Measurements from ENCODE around the gene TMEM106C. TPM values are rescaled to one million over a fixed set of nuclear protein-coding genes. Genes with fewer than 3 reads are reported as not detected.
A peak's percentile ranks its signal among the peaks of the same experiment; 100 is the strongest.

Gene TMEM106C, protein sequence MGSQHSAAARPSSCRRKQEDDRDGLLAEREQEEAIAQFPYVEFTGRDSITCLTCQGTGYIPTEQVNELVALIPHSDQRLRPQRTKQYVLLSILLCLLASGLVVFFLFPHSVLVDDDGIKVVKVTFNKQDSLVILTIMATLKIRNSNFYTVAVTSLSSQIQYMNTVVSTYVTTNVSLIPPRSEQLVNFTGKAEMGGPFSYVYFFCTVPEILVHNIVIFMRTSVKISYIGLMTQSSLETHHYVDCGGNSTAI
- 54.6 and 68.0 TPM in 2 replicates for total RNA-seq

DNA sequence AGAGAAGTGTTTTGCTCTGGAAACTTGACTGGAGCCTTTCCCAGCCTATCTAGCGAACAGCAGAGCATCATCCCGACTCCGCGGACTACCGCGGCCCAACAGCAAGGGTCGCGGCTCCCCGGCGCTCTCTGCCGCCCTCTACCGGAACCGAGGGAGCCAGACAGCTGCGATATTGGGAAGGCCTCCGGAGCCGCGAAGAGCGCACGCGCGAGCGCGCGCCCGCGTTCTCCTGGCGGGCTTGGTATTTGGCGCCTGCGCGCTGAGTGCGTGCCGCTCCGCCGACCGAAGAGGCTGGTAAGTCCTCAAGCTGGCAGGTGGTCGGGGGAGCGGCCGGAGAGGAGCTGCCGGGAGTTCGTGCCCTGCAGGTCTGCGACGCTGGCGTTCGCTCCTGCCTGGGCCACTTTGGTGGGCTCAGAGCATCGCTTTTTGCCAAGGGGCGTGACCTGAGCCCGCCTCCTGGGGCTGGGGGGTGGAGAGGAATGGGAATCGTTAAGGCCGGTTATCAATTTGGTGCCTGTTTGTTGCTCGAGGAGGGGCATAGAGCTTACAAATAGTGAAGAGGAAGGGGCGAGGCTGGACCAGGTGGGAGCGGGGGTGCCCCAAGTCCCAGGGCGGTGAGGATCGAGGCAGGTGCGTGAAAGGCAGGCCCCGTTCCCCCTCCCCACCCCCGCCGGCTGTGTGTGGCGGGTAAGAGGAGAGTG, at the start of gene TMEM106C:
TMEM106C (plus strand) TSS at position 257 of the 701 bp plus-strand sequence. CDS start 641 bp downstream, outside the sequence.
- peak; percentile 81 to 90 for DNase-seq (ENCODE audit: low read depth in 2 of 2)

GRCh38 chr12:47920913-47921312, 42.5 kb upstream of the TMEM106C start:
- DNase-seq (ENCODE audit: low read depth in 2 of 2) = no peak

DNA sequence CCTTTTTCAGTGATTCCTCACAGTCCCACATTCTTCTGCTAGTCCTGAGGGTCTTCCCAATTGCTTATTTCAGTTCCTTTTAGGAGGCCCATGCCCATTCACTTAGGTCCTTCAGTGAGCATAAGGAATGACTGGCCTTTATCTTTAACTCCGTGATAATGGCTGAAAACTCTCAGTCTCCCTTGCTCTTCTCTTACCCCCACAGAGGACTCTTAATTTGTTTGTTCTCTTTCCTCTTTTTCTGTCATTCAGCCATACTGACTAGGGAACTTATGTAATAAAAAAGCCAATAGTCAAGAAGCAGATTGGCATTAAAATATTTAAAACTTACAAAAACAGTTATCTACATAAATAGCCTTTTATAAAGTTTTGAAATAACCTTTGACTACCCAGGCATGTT, 41.5 kb upstream of the TMEM106C start:
- DNase-seq (ENCODE audit: low read depth in 2 of 2) = no peak

DNA sequence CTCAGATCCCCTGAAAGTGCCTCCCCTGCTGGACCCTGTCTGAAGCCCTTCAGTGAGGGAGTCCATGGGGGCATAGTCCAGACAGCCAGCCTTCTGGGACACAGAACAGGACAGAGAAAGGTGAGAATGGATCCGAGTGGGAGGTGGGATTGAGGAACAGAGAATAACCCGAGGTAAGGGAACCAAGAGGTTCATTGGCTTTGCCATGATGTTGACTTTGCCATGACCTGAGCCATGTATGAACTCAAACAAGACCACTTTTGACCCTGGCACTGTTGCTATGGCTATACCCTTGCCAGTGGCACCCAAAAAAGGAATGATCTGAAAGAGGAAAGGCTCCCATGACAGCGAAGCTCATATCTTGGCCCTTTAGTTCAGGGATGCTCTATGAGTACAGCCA, 36.0 kb upstream of the TMEM106C start:
- DNase-seq (ENCODE audit: low read depth in 2 of 2) = no peak

- no peak for DNase-seq (ENCODE audit: low read depth in 2 of 2)
Observed at GRCh38 chr12:47930634-47931033, 32.8 kb upstream of the TMEM106C start.

DNA sequence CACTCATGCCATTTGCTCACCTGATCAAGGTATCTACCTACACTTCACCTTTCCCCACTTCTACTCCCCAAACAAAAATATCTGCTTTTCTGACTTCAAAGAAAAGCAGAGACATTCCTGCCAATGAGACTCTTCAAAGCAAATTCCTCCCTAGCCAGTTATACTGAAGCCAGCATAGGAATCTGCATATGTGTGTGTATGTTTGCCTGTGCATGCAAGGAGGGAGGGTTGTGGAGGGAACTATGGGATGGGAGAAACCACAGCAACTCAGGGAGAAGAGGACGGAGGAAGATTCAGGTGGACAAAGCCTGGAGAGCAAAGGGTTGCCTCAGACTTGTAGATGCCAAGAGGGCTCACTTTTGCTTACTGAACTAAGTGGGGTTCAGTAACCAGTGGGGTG, 32.2 kb upstream of the TMEM106C start:
- DNase-seq (ENCODE audit: low read depth in 2 of 2) = no peak

GRCh38 chr12:47935184-47935583, 28.2 kb upstream of the TMEM106C start:
- DNase-seq (ENCODE audit: low read depth in 2 of 2) = no peak

DNA sequence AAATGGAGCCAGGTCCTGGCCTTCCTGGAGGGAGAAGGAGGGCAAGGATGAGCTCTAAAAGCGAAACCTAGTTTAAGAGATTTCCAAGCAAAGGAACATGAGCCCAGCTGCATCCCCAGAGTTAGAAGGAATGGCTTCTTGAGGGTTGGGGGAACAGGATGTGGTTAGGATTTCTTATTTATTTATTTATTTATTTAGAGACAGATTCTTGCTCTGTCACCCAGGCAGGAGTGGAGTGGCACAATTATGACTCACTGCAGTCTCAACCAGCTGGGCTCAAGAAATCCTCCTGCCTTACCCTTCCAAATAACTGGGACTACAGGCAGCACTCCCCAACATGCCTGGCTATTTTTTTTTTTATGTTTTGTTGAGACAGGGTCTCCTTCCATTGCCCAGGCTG, 25.3 kb upstream of the TMEM106C start:
- DNase-seq (ENCODE audit: low read depth in 2 of 2) = no peak

DNA sequence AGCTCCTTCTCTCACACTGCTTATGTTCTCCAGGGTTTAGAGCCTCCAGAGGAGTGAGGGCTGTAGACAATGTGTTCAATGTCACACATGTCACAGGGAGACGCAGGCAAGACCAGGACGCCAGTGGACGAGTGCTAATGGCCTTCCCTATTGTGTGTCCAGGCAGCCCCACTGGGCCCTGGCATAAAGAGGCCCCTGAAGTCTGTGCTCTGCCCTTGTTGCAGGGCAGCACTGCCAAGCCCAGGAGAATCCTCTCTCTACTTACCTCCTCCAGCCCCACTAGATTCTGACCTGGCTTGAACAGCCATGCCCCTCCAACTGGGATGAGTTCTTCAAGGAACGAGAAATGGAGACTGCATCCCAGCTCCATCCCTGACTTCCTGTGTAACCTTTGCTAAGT, 24.8 kb upstream of the TMEM106C start:
- DNase-seq (ENCODE audit: low read depth in 2 of 2) = no peak

DNA sequence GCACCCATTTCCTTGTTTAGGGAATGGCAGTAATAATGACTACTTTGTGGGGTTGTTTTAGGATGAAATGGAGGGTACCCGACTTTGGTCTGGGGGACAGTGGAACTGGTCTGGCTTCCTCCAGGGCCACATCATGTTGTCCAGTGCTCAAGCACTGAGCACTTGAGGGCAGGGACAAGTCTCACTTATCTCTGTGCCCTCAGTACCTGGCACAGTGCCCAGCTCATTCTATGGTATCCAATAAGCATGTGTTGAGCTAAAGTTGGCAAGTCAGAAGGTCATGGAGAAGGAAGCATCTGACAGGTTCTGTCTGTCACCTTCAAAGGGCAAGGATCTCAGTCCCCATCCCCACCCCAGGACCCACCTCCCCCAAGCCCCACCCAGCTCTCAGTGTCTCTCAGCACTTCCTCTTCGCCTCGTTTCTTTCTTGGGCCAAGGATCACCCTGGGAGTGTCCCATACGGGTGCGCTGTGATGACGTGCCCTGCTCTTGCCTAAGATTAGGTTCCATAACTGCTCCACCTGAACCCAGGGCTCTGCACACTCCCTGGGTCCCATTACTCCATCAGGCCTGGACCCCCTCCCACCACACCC, 24.3 kb upstream of the TMEM106C start:
- no peak for DNase-seq (ENCODE audit: low read depth in 2 of 2)

DNA sequence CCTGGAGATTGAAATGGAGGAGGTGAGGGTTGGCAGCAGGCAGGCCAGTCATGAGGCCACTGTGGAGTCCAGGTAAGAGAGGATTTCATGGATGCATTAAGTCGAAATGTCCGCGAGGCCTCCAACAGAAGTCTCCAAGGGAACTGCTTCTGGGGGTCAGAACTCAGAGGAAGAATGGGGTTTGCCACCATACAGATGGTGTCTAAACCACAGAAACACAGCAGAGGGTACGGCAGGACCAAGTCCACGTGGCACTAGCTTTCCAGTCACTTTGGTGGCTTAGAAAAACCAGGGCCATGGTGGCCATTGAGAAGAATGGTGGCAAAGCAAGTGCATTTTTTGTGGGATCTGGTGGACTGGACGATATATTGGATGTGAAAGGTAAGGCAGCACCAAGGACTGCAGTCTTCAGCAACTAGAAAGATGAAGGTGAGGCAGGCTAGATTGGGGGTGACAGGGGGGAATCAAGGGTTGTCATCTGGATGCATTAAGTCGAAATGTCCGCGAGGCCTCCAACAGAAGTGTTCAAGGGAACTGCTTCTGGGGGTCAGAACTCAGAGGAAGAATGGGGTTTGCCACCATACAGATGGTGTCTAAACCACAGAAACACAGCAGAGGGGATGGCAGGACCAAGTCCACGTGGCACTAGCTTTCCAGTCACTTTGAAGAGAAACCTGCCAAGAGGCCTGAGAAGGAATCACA, 22.5 kb upstream of the TMEM106C start:
- DNase-seq (ENCODE audit: low read depth in 2 of 2) = no peak

- DNase-seq (ENCODE audit: low read depth in 2 of 2) = no peak
Observed at GRCh38 chr12:47941475-47941780, 22.0 kb upstream of the TMEM106C start.

GRCh38 chr12:47941871-47942613, 21.4 kb upstream of the TMEM106C start:
- peak in 1 of 2 donors; percentile 22 for DNase-seq (ENCODE audit: low read depth in 2 of 2)

DNA sequence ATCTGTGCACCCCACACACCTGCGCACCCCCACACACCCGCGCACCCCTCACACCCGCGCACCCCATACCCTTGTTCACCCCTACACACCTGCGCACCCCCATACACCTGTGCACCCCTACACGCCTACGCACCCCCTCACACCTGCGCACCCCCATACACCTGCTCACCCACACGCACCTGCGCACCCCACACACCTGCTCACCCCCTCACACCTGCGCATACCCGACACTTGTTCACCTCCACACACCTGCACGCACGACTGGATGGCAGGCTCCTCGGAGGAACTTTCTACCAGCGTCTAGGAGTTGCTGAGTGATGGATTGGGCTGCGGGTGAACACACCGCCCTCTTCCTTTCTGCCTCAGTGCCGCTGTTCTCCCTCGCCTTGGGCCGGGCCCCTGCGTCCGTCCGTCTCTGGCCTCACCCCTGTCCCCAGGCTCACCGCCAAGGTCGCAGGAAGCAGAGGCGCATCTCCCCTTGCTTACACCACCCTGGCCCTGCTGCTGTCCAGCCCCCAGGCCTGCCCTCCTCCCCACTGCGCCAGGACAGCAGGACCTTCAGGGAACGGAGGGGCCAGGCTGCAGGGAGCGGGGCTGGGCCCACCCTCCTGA, 20.7 kb upstream of the TMEM106C start:
- no peak for DNase-seq (ENCODE audit: low read depth in 2 of 2)

DNA sequence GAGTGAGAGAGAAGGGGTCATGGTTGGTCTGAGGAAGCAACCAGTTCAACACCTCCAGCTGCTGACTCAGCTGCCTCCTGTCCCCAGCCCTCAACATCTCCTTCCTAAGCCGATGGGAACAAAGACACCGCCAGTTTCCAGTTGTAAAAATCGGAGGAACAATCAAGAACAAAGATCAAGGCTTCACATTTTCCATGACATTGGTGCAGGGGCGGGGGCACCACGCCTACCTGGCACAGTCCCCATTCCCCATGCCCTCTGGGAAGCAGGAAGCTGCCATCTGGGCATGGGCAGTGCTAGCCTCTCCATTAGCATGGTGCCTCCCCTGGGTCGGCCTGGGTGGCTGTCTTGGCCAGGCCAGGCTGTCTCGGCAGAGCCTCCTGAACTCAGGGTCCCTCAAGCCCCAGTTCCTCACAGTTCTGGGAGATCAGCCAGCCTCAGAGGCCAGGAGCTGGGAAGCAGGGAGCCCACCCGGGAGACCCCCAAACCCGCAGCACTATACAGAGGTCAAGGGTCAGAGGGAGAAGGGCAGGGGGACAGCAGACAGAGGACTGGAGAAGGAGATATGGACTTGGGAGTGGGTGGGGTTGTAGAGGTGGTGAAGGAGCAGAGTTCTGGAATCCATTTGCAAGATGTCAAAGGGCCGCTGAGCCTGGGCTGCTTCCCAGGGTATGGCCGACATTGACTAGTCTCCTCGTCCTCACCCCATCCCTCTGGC, 19.6 kb upstream of the TMEM106C start:
- no peak for DNase-seq (ENCODE audit: low read depth in 2 of 2)

GRCh38 chr12:47944685-47945340, 18.6 kb upstream of the TMEM106C start:
- DNase-seq (ENCODE audit: low read depth in 2 of 2) = no peak

DNA sequence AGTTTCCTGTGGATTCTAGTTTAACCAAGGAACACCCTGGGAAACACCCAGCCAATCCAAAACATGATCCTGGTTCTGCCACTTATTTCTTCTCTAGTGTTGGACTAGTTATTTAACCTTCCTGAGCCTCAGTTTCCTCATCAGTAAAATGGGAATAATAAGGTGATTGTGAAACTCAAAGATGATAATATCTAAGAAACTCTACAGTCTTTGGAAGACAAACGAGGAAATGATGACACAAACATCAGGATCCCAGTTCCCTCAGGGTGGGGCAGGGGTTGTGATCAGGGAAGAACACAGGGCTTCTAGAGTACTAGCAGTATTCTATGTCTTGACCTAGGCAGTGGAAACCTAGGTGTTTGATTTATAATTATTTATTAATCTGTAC, 18.1 kb upstream of the TMEM106C start:
- DNase-seq (ENCODE audit: low read depth in 2 of 2) = no peak

GRCh38 chr12:47946413-47947323, 16.7 kb upstream of the TMEM106C start:
- DNase-seq (ENCODE audit: low read depth in 2 of 2) = no peak

GRCh38 chr12:47947341-47947740, 16.1 kb upstream of the TMEM106C start:
- DNase-seq (ENCODE audit: low read depth in 2 of 2) = no peak

All from dermis microvascular lymphatic vessel endothelial cell (primary cell).